Measurements from ENCODE around the gene ZNF384.
"Not testable (repeated sequence)": the region's sequence is repeated elsewhere in the genome, so short reads cannot be mapped to it uniquely, and the experiment has no call there.

ZNF384 gene

GRCh38 chr12:6708960-6709394 is 19.8 kb upstream of the ZNF384 start:
- in situ Hi-C loops (cut with HindIII; ENCODE audit: low pct_unique_long_range_greater_than_20kb, low sequenced_read_pairs) = no loop called here

DNA sequence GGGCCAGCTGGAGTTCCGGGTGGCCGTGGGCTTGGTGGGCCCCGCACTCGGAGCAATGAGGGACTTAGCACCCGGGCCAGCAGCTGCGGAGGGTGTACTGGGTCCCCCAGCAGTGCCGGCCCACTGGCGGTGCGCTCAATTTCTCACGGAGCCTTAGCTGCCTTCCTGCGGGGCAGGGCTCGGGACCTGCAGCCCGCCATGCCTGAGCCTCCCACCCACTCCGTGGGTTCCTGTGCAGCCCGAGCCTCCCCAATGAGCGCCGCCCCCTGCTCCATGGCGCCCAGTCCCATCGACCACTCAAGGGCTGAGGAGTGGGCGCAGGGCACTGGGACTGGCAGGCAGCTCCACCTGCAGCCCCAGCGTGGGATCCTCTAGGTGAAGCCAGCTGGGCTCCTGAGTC is 19.2 kb upstream of the ZNF384 start:
- in situ Hi-C loops (cut with HindIII; ENCODE audit: low pct_unique_long_range_greater_than_20kb, low sequenced_read_pairs); DNase-seq (ENCODE audit: low read depth in 1 of 2, low spot score in 1 of 2): not testable (repeated sequence)

More at GRCh38 chr12:6708960-6709394, 19.8 kb upstream of the ZNF384 start:
- TF ChIP-seq JUND (IDR thresholded peaks at IDR 0.05; ENCODE audit: low read depth) = no peak
- no peak for DNase-seq (ENCODE audit: low read depth in 1 of 2, low spot score in 1 of 2)

GRCh38 chr12:6703631-6704030 is 14.5 kb upstream of the ZNF384 start:
- no peak for TF ChIP-seq JUND (IDR thresholded peaks at IDR 0.05; ENCODE audit: low read depth)
- DNase-seq (ENCODE audit: low read depth in 1 of 2, low spot score in 1 of 2) = peak in 1 of 2 experiments; percentile 3
- in situ Hi-C loops (cut with HindIII; ENCODE audit: low pct_unique_long_range_greater_than_20kb, low sequenced_read_pairs) = no loop called here

DNA sequence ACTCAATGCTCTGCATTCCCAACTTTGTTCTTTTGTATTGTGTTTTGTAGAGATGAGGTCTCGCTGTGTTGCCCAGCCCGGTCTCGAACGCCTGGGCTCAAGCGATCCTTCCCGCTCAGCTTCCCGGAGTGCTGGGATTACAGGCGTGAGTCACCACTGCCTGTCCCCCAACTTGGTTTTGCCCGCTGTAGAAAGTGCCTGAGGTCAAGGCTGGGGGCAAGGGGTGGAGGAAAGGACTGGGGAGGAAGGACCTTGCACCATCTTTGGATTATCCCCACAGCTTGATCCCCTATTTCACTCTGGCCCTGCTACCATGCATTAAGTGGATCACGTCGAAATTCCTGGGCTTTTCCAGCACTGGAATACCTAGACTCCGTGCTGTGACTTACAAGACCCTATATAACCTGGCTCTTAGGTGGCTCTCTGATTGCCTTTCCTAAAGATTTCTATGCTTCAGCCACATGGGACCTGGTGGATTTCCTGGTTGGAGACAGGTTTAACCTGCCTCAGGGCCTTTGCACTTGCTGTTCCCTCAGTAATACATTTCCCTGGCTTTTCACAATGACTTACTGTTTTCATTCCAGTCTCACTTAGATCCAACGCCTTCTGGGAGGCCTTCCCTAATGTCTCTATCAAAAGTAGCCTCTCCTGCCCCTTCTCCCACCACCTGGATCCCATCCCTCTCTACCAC is 12.0 kb upstream of the ZNF384 start:
- TF ChIP-seq JUND (IDR thresholded peaks at IDR 0.05; ENCODE audit: low read depth) = no peak
- peak in 1 of 2 experiments; percentile 3 for DNase-seq (ENCODE audit: low read depth in 1 of 2, low spot score in 1 of 2)
- in situ Hi-C loops (cut with HindIII; ENCODE audit: low pct_unique_long_range_greater_than_20kb, low sequenced_read_pairs) = no loop called here

DNA sequence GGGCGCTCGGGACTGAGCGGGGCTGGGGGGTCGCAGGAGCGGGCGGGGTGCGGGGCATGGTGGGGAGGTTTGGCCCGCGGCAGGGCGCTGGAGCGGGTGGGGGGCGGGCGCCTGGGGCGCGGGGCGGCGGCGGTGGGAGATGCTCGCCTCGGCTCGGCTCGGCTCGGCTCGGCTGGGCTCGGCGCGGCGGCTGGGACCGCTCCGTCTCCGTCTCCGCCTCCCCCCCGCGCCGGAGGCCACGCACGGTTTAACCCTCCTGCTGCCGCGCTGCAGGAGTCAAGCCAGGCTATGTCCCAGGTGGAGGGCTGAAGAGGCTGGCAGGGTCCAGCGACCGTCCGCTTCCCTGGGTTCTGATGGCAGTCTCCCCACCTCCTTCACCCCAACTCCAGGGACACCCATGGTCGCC is 11.5 kb upstream of the ZNF384 start, which contains the start of gene PIANP:
Gene PIANP, minus strand, starts transcription at position 170 of the 406 bp plus-strand sequence. CDS start 2,754 bp downstream, outside the sequence.
- in situ Hi-C loops (cut with HindIII; ENCODE audit: low pct_unique_long_range_greater_than_20kb, low sequenced_read_pairs) = no loop called here
- DNase-seq (ENCODE audit: low read depth in 1 of 2, low spot score in 1 of 2) = peak; percentile 20 to 23
- TF ChIP-seq JUND (IDR thresholded peaks at IDR 0.05; ENCODE audit: low read depth) = no peak

DNA sequence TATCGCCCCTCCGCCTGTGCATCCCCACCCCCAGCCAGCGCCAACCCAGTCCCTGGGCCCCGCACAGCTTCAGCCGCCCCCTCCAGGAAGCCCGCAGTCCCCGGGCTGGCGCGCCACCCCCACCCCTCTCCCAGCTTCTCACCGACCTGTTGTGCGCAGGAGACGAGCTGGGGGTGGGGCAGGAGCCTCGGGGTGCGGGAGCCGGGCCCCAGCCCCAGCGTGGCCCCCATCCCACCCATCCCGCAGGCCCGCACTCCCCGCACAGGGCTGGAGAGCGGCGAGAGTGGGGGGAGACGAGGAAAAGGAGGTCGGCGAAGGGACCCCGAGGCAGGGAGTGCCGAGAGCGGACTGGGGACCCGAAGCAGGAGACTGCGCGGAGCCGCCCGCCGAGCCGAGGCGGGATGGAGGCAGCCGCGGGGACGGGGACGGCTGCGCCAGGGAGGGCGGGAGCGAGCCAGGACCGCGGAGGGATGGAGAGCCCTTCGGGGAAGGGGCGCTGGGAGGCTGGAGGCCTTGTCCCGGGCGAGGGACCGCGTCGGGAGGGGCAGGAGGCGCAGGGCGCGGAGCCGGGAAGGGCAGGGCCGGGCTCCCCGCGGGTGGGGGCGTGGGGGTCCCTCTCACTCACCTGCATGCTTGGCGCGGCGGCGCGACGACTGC is 10.9 kb upstream of the ZNF384 start:
- no peak for TF ChIP-seq JUND (IDR thresholded peaks at IDR 0.05; ENCODE audit: low read depth)

GRCh38 chr12:6699259-6699988 is 10.2 kb upstream of the ZNF384 start:
- no peak for DNase-seq (ENCODE audit: low read depth in 1 of 2, low spot score in 1 of 2)
- in situ Hi-C loops (cut with HindIII; ENCODE audit: low pct_unique_long_range_greater_than_20kb, low sequenced_read_pairs) = no loop called here
- no peak for TF ChIP-seq JUND (IDR thresholded peaks at IDR 0.05; ENCODE audit: low read depth)

More for the DNA sequence above, 10.9 kb upstream of the ZNF384 start:
- no peak for DNase-seq (ENCODE audit: low read depth in 1 of 2, low spot score in 1 of 2)
- in situ Hi-C loops (cut with HindIII; ENCODE audit: low pct_unique_long_range_greater_than_20kb, low sequenced_read_pairs) = no loop called here

- no peak for TF ChIP-seq JUND (IDR thresholded peaks at IDR 0.05; ENCODE audit: low read depth)
- in situ Hi-C loops (cut with HindIII; ENCODE audit: low pct_unique_long_range_greater_than_20kb, low sequenced_read_pairs) = no loop called here
- DNase-seq (ENCODE audit: low read depth in 1 of 2, low spot score in 1 of 2) = no peak
These were observed 9.3 kb upstream of the ZNF384 start for GRCh38 chr12:6698352-6699046.

DNA sequence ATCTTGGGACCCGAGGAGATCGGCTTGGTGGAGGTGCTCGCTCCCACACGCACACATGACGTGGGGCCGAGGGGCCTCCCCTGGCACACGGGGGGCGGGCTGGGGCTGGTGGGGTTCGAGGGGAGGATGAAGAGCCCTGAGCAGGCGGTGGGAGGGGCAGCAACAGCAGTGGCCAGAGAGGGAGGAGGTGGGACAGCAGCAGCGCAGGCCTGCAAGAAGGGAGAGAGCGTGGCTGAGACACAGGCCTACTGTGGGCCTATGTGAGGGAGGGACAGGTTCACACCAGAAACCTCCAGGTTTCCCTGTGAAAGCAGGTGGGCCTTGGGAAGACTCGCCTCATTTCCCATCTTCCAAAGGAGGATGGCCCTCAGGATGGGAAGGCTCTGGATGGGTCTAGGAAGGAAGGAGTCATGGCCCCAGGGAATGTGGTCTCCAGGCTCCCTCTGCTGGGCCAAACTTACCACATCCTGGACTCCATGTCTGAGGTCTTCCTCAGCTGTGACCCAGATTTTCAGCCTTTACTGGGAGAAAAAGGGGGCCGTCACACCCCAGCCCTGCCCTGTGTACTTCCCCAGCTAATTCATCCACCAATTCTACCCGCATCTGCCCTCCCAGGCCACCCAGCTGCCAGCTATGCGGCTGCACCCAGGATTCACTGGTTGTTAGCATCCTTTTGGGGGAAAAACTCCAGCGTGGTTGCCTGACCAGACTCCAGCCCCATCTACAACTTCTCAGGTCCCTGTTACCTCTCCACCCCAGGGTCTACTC is 8.6 kb upstream of the ZNF384 start:
- DNase-seq (ENCODE audit: low read depth in 1 of 2, low spot score in 1 of 2) = peak in 1 of 2 experiments; percentile 45
- in situ Hi-C loops (cut with HindIII; ENCODE audit: low pct_unique_long_range_greater_than_20kb, low sequenced_read_pairs) = no loop called here
- TF ChIP-seq JUND (IDR thresholded peaks at IDR 0.05; ENCODE audit: low read depth) = no peak

DNA sequence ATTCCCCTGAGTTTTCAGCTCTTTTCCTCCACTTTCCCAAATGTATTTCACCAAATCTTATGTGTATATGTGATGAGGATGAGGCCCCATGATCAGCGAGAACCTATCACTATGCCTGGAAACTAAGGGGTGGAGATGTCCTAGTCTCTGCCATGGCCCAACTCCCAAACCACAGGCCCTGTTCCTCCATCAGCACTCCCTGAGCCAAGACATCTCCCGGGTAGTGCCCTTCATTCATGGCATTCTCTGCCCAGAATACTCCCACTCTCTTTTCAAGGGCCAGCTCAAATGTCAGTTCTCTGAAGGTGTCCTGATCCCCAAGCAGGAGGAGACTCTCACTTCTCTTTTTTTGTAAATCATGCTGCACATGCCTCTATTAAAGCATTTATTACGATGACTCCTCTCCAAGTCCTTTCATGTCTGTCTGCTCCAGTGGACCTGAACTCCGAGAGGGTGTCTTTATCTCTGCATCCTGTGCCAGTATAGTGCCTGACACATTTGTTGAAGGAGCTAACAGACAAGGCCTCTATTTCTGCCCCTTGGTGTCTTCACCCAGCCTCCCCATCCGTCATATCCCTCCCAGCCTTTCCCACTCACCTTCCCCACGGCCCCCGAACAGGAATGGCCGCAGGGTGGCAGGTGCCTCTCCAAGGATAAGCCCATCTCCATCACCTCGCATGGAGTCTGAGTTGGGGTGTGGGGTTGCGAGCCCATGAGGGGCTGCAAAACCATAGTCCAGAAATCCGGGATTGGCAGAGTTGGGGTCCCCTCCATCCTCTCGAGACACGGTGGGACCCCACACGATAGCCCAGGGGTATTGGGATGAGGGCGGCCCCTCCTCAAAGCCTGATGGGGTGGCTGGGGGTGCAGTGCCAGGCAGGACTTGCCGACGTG is 7.8 kb upstream of the ZNF384 start:
- DNase-seq (ENCODE audit: low read depth in 1 of 2, low spot score in 1 of 2) = no peak
- TF ChIP-seq JUND (IDR thresholded peaks at IDR 0.05; ENCODE audit: low read depth) = no peak
- in situ Hi-C loops (cut with HindIII; ENCODE audit: low pct_unique_long_range_greater_than_20kb, low sequenced_read_pairs) = no loop called here
